K562 (cell line): ENCODE results near the gene UTS2R. TPM values are rescaled to one million over a fixed set of nuclear protein-coding genes. Genes with fewer than 3 reads are reported as not detected.
A peak's percentile ranks its signal among the peaks of the same experiment; 100 is the strongest.

ENCODE experiments used
- ATAC-seq: fragments of 200-7000 bp; cut with Tn5 transposase; 3 replicates; pipeline ENCODE4 v1.9.1; 2020; ENCODE audit warnings: moderate library complexity
- BruUV-seq: library from RNA; stranded (reverse); fragments of 400-500 nt; replicated peaks from 2 replicates; lab custom pipeline; 2021; lab: Mats Ljungman, UMichigan
- CTCF ChIA-PET: fragments of 300-600 bp; formaldehyde crosslinking; extraction: SDS; loops from one replicate; lab custom pipeline; 2021; ENCODE audit warnings: low intra/inter-chr PET ratio; lab: Yijun Ruan, JAX
- POLR2A ChIA-PET: fragments of 300-600, 350-650 bp; sonication (Branson Sonifier 250); formaldehyde crosslinking; extraction: SDS; loops from one replicate; lab custom pipeline; 2021; ENCODE audit warnings: antibody characterized with exemption, inconsistent platforms; lab: Yijun Ruan, JAX
- DNase-seq, 4 experiments: peaks; one replicate each; pipeline versions ENCODE4 v3.0.0 to v3.0.0-alpha.2; 2011 to 2018; ENCODE audit warnings: low spot score in 3 of 4, mixed read lengths in 3 of 4; ENCODE audit errors: extremely low read depth in 1 of 4
- FAIRE-seq: peaks from 2 replicates; lab custom pipeline; 2011; peaks lifted over from hg19 to GRCh38; lab: Jason Lieb, UNC
- H2AFZ ChIP-seq: 2 replicates; pipeline ENCODE4 v1.6.0; 2011; ENCODE audit warnings: low read depth, low read length, control low read depth, inconsistent platforms
- H3K27ac ChIP-seq: fragments of 200-600 bp; 3 replicates; pipeline ENCODE4 v1.8.0; 2011; ENCODE audit warnings: low read depth, mild to moderate bottlenecking, control low read depth, inconsistent platforms, low read length, moderate library complexity, mixed read lengths; ENCODE audit errors: extremely low read depth
- H3K27me3 ChIP-seq, 2 experiments: fragments of 300-600 bp in 1 of 2; 2 replicates in 1 of 2; 3 replicates in 1 of 2; pipeline versions ENCODE4 v1.6.0 to v1.8.0; 2011; ENCODE audit warnings: inconsistent platforms in 2 of 2, low read length in 2 of 2, mild to moderate bottlenecking in 1 of 2, mixed read lengths in 1 of 2, moderate library complexity in 1 of 2; ENCODE audit not compliant: control insufficient read depth in 2 of 2, insufficient read depth in 2 of 2
- H3K36me3 ChIP-seq: fragments of 300-600 bp; 3 replicates; pipeline ENCODE4 v1.8.0; 2011; ENCODE audit warnings: mild to moderate bottlenecking, low read length, inconsistent platforms; ENCODE audit not compliant: control insufficient read depth, insufficient read depth
- H3K4me1 ChIP-seq, 2 experiments: fragments of 200-600 bp in 1 of 2; replicated peaks in 1 of 2; 2 replicates in 1 of 2; 3 replicates in 1 of 2; pipeline versions ENCODE4 v1.5.1 to v1.8.0; 2011; ENCODE audit warnings: inconsistent platforms in 2 of 2, low read length in 2 of 2, mild to moderate bottlenecking in 1 of 2, mixed read lengths in 1 of 2, moderate library complexity in 1 of 2; ENCODE audit not compliant: control insufficient read depth in 2 of 2, insufficient read depth in 2 of 2
- H3K4me2 ChIP-seq: 2 replicates; pipeline ENCODE4 v1.6.1; 2011; ENCODE audit warnings: low read length, control low read depth, inconsistent platforms, mixed read lengths; ENCODE audit not compliant: insufficient read depth
- H3K4me3 ChIP-seq: fragments of 200-600 bp; sonication (generic), shearing (Covaris generic); 2 replicates; pipeline ENCODE4 v1.5.1; 2016; ENCODE audit warnings: control low read depth, inconsistent platforms
- H3K79me2 ChIP-seq: fragments of 200-600 bp; 3 replicates; pipeline ENCODE4 v1.8.0; 2011; ENCODE audit warnings: low read length, inconsistent platforms; ENCODE audit not compliant: control insufficient read depth, insufficient read depth
- H3K9ac ChIP-seq, 2 experiments: 2 replicates each; pipeline versions ENCODE4 v1.6.0 to v1.6.1; 2011; ENCODE audit warnings: low read depth in 2 of 2, low read length in 2 of 2, control low read depth in 1 of 2, inconsistent platforms in 1 of 2, mild to moderate bottlenecking in 1 of 2, mixed read lengths in 1 of 2; ENCODE audit not compliant: insufficient read depth in 1 of 2
- H3K9me1 ChIP-seq: one replicate; pipeline ENCODE4 v1.6.0; 2011; ENCODE audit warnings: inconsistent platforms, mild to moderate bottlenecking, low read length, moderate library complexity; ENCODE audit not compliant: control insufficient read depth, insufficient read depth
- H3K9me3 ChIP-seq: replicated peaks from 2 replicates; pipeline ENCODE4 v1.5.1; 2011; ENCODE audit warnings: low read depth, low read length, inconsistent platforms; ENCODE audit not compliant: control insufficient read depth, insufficient read depth
- H4K20me1 ChIP-seq: replicated peaks from 2 replicates; pipeline ENCODE4 v1.6.1; 2011; ENCODE audit warnings: low read length, inconsistent platforms, mixed read lengths; ENCODE audit not compliant: control insufficient read depth, insufficient read depth
- CBFA2T2 ChIP-seq: fragments of 450-650 bp; conservative IDR thresholded peaks from 2 replicates; pipeline ENCODE4 v1.6.1; 2017; ENCODE audit warnings: mild to moderate bottlenecking
- CBFB ChIP-seq: sonication (generic); formaldehyde crosslinking; IDR thresholded peaks from 2 replicates; pipeline ENCODE4 v1.4.0; 2020; ENCODE audit warnings: mild to moderate bottlenecking, missing genetic modification reagents
- NCOA4 ChIP-seq: fragments of 450-650 bp; IDR thresholded peaks from 2 replicates; pipeline ENCODE4 v1.6.1; 2018; ENCODE audit warnings: mild to moderate bottlenecking; ENCODE audit not compliant: partially characterized antibody
- POLR2G ChIP-seq: fragments of 200-400 bp; formaldehyde crosslinking; IDR thresholded peaks from 2 replicates; pipeline ENCODE4 v1.6.1; 2017; ENCODE audit warnings: low read depth, mild to moderate bottlenecking, antibody characterized with exemption, low read length, moderate library complexity
- RAD21 ChIP-seq, 2 experiments: fragments of 250-450 bp in 1 of 2; fragments of 450-650 bp in 1 of 2; sonication (Bioruptor Pico) in 1 of 2; formaldehyde crosslinking in 1 of 2; IDR thresholded peaks in 1 of 2; conservative IDR thresholded peaks in 1 of 2; 2 replicates each; pipeline versions ENCODE4 v1.4.0 to v1.8.0; 2020 to 2022; ENCODE audit warnings: mild to moderate bottlenecking in 2 of 2, moderate library complexity in 1 of 2
- SMC3 ChIP-seq: conservative IDR thresholded peaks from 2 replicates; pipeline ENCODE4 v1.6.1; 2011; ENCODE audit warnings: low read depth, low read length, improper control_type of control experiment; ENCODE audit not compliant: insufficient read depth
- WGBS: fragments of 100-300 bp; shearing (Covaris generic); methylation state at CpG from one replicate; pipeline ENCODE4 v1.1.6; 2016; ENCODE audit warnings: low coverage, mixed read lengths; ENCODE audit not compliant: insufficient coverage; ENCODE audit errors: missing lambda C conversion rate; 5-methylcytosine and 5-hydroxymethylcytosine counted together
- in situ Hi-C: fragments of 300-500 bp; cut with MboI; formaldehyde crosslinking; loops from 4 replicates; pipeline ENCODE4 v1.15.0; 2018; ENCODE audit warnings: inconsistent platforms, mixed read lengths
- intact Hi-C: fragments of 100-400 bp; cut with micrococcal nuclease; formaldehyde crosslinking; loops from 2 replicates; pipeline ENCODE4 v1.14.2; 2022
- polyA plus RNA-seq, 8 experiments: library from polyadenylated mRNA; depleted of rRNA in 4 of 8; stranded (reverse) in 5 of 8; unstranded in 3 of 8; fragments of >200 nt; fragmentation: Nextera tagmentation in 2 of 8; fragmentation: Illumina TruSeq in 1 of 8; extraction: Ambion mirVana in 2 of 8; extraction: Trizol in 1 of 8; gene quantifications; 2 replicates each; pipeline versions ENCODE4 v1.2.1 to v1.2.3, GENCODE V29; 2011 to 2014; ENCODE audit warnings: inconsistent platforms in 1 of 8, missing spikeins in 1 of 8
- total RNA-seq, 7 experiments: library from RNA; depleted of rRNA in 6 of 7; stranded (reverse); fragments of >200 nt in 6 of 7; fragmentation: Illumina TruSeq in 2 of 7; extraction: Trizol in 2 of 7; gene quantifications; 2 replicates each; pipeline versions ENCODE4 v1.2.1 to v1.2.3, GENCODE V29; 2011 to 2021; ENCODE audit warnings: low replicate concordance in 1 of 7
- TF ChIP-seq, protein P1 (sequence below): sonication (generic); formaldehyde crosslinking; IDR thresholded peaks from 2 replicates; pipeline ENCODE4 v1.8.1; 2023; ENCODE audit warnings: mild to moderate bottlenecking, missing genetic modification reagents
- TF ChIP-seq, protein P2 (sequence below), 2 experiments: IDR thresholded peaks in 1 of 2; conservative IDR thresholded peaks in 1 of 2; 2 replicates each; pipeline ENCODE4 v1.6.1; 2016; ENCODE audit warnings: low read depth in 2 of 2, mild to moderate bottlenecking in 1 of 2, missing compliant biosample characterization in 1 of 2, missing genetic modification characterization in 1 of 2, moderate library complexity in 1 of 2

UTS2R gene
- total and polyA plus RNA-seq, 9 of the 15 experiments (the other 6 are each of a cell fraction or from before 2014, with no cell fraction given) = 0.22 TPM; not detected in 8

DNA sequence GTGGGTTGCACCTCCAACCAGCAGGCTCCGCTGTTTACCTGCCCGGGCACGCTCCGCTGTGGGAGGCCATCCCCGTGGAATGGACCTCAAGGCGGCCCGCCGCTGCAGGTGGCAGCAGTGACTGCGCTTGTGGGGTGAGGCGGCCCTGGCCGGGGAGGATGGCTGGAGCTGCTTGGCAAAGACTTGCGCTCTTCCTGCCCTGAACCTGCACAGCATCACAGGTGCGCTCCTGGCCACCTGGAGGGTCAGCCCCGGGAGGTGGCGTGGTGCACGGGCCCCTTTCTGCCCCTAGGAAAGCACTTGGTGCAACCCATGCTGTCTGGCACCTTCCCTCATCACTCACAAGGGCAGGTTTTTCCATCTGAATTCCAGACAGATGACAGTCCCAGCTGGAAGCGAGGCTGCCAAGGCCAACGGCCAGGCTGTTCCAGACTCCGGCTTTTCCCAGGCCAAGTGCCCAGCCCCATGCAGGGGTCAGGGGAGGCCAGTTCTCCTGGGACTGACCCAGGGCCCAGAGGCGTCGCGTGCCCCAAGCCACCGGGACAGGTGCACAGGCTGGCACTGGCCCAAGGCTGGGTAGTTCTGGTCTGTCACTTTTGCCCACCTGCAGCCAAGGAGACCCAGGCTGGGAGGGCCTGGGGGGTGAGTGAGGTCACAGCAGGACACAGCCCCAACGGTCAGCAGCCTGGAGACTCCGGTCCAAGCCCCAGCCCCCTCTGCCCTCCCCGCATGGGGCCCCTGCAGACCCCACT lies 13.3 kb downstream of the UTS2R start:
- Histone ChIP-seq H3K9me3 (no peaks in the 10 kb centered on the region), H3K27ac (no peak overlapping the region), H3K9ac (peak overlapping the region in 1 of 2 experiments; percentile 61; a peak in 2 of 4 replicates), H2AFZ (no peak overlapping the region), H4K20me1 (no peaks in the 10 kb centered on the region), H3K9me1 (no peaks in the 10 kb centered on the region), H3K36me3 (no peaks in the 10 kb centered on the region), H3K79me2 (no peaks in the 10 kb centered on the region), H3K4me1 (peaks cover 3 to 63% of the 10 kb centered on the region in 2 experiments; a peak in 3 of 5 replicates), H3K27me3 (peaks cover 0 to 7% of the 10 kb centered on the region in 2 experiments; a peak in 1 of 5 replicates), H3K4me2 (no peak overlapping the region), H3K4me3 (no peak overlapping the region)
- no TSS peak for BruUV-seq
- ATAC-seq (peak; percentile 58), FAIRE-seq (no peak), DNase-seq (peak in 3 of 4 experiments; percentile 23 to 43 (median 37))
- ChIA-PET CTCF (interaction anchor here (0.6 kb wide), 1 partner anchor 148 kb away, joined by 3 read pairs; no protein-coding TSS in a partner anchor), POLR2A (interaction anchor here (0.7 kb wide), 1 partner anchor 18 kb away, joined by 3 read pairs; no protein-coding TSS in a partner anchor)
- in situ Hi-C loops (no loop called here), intact Hi-C loops (no loop called here)
- 25% methylated on average over 24 of the region's 26 CpGs for WGBS
- peak in 1 of 2 experiments; percentile 56; a peak in 2 of 4 replicates for TF ChIP-seq RAD21 (CRISPR knock-in tag; conservative IDR thresholded peaks at IDR 0.05 in 1 of 2, IDR thresholded peaks at IDR 0.05 in 1 of 2)
- 0 out of 2 replicates have a peak, but pooled peaks have one; percentile 27 for TF ChIP-seq CBFB
- TF ChIP-seq NCOA4 = no peak
- no peak for TF ChIP-seq CBFA2T2
- TF ChIP-seq, protein P1, sequence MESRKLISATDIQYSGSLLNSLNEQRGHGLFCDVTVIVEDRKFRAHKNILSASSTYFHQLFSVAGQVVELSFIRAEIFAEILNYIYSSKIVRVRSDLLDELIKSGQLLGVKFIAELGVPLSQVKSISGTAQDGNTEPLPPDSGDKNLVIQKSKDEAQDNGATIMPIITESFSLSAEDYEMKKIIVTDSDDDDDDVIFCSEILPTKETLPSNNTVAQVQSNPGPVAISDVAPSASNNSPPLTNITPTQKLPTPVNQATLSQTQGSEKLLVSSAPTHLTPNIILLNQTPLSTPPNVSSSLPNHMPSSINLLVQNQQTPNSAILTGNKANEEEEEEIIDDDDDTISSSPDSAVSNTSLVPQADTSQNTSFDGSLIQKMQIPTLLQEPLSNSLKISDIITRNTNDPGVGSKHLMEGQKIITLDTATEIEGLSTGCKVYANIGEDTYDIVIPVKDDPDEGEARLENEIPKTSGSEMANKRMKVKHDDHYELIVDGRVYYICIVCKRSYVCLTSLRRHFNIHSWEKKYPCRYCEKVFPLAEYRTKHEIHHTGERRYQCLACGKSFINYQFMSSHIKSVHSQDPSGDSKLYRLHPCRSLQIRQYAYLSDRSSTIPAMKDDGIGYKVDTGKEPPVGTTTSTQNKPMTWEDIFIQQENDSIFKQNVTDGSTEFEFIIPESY (CRISPR knock-in tag) = peak; percentile 85
- TF ChIP-seq POLR2G = 0 out of 2 replicates have a peak, but pooled peaks have one; percentile 8
- 0 out of 2 replicates have a peak, but pooled peaks have one; percentile 12 for TF ChIP-seq SMC3
- TF ChIP-seq, protein P2, sequence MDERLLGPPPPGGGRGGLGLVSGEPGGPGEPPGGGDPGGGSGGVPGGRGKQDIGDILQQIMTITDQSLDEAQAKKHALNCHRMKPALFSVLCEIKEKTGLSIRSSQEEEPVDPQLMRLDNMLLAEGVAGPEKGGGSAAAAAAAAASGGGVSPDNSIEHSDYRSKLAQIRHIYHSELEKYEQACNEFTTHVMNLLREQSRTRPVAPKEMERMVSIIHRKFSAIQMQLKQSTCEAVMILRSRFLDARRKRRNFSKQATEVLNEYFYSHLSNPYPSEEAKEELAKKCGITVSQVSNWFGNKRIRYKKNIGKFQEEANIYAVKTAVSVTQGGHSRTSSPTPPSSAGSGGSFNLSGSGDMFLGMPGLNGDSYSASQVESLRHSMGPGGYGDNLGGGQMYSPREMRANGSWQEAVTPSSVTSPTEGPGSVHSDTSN (CRISPR knock-in tag; IDR thresholded peaks at IDR 0.05; ENCODE audit: low read depth) = no peak
- TF ChIP-seq, protein P2 (tag; conservative IDR thresholded peaks at IDR 0.05; ENCODE audit: low read depth) = no peak
